Mucosa of stomach (tissue), 1 donor: Measurements from ENCODE around the gene MAX.

Experiments
- H3K27me3 ChIP-seq: one replicate; pipeline ENCODE4 v1.7.0; 2013; ENCODE audit warnings: mild to moderate bottlenecking, low read length; ENCODE audit not compliant: control insufficient read depth, insufficient read depth
- H3K36me3 ChIP-seq: one replicate; pipeline ENCODE4 v1.7.0; 2013; ENCODE audit warnings: low read length; ENCODE audit not compliant: control insufficient read depth, insufficient read depth
- H3K4me1 ChIP-seq: one replicate; pipeline ENCODE4 v1.7.0; 2013; ENCODE audit warnings: mild to moderate bottlenecking, low read length; ENCODE audit not compliant: control insufficient read depth, insufficient read depth
- H3K4me3 ChIP-seq: one replicate; pipeline ENCODE4 v1.7.0; 2013; ENCODE audit warnings: low read length
- H3K9ac ChIP-seq: one replicate; pipeline ENCODE4 v1.7.0; 2013; ENCODE audit warnings: mild to moderate bottlenecking, low read length, moderate library complexity
- H3K9me3 ChIP-seq: one replicate; pipeline ENCODE4 v1.7.0; 2013; ENCODE audit warnings: mild to moderate bottlenecking, low read length, moderate library complexity; ENCODE audit not compliant: control insufficient read depth
- donor health status: Pancreatic carcinoma.

The MAX gene

DNA sequence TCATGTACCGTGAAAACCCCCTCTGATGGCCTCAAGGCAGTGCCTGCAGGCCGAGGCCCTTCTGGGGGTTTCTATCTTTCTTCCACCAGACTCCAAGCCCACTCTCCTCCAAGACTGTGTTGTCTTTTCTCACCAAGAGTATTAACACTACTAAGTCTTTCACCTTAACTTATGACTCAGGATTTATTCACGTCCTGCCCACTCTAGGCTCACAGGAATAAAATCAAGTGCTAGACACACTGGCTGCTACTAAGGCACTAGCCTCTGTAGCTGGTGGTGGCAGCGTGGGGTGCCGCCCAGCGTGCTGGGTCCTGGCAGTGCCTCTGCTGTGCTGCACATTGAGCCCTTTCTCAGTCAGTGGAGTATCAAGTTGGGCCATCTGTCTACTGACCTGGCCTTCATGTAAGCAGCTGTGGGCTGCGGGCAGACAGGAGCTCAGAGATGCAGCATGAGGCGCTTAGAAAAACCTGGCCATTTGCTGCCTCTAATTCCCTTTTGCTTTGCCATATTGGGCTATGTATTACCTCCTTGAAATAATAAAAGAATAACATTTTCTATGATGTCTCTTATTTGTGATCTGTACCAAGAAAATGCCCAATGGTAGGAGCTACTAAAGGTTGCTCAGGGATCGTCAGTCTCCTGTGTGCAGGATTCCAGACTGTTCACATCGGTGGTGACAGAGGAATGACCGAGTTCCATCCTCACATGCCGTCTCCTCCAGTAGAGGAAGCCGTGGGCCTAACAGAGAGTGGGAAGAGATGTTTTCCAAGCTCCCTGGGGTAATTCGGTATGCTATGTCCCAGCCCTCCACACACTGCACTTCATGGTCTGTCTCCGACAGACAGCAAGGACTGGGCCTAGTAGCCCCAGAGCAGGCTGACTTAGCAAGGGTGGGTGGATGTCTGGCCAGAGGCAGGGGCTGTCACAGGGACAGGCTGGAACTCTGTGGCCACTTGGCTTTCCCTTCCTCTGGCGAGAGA lies 39.9 kb downstream of the MAX start:
- Histone ChIP-seq H3K36me3 (peaks cover 4% of the 10 kb centered on the region), H3K4me1 (no peaks in the 10 kb centered on the region), H3K9me3 (no peaks in the 10 kb centered on the region)

DNA sequence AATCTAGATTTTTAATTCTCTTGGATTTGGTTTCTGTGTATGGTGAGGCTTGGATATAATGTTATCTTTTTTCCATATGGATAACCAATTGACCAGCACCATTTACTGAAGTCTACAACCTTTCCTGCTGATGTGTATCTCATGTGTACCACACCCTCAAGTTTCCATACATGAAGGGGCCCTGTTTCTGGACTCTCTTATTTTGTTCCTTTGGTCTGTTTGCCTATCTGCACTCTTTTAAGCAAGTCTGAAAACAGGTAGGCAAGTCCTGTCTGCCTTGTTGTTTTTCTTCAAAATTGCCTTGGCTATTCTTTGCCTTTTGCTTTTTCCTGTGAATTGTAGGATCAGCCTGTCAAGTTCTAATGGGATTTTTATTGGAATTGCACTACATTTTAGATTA lies 44.6 kb downstream of the MAX start:
- H3K36me3 ChIP-seq, result peaks cover 10% of the 10 kb centered on the region

More for the DNA sequence above, 39.9 kb downstream of the MAX start:
- Histone ChIP-seq H3K27me3 (no peaks in the 10 kb centered on the region), H3K9ac (no peak overlapping the region), H3K4me3 (no peak overlapping the region)

DNA sequence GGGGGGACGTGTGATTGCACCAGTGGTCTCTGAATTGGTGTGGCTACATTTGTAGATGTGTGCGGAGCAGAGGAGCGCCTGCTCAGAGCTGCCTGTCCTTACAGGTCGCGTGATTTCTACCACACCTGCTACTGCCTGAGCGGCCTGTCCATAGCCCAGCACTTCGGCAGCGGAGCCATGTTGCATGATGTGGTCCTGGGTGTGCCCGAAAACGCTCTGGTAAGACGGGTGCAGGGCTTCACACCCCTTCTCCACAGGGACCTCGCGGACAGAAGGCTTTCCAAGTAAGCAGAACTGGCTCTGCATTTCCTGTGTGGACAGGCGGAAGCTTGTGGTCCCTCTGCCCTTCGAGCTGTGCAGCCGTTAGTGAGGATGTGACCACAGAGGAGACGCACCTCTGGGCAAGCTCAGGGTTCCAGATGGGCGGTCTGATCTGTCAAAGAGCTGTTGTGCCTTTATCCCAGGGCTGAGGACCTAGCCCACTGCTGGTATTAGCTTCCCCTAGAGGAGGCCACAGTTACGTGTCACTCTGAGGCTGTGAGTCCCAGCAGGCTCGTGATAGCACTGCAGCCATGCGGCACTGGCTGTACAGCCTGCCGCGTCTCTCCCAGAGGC lies 47.7 kb downstream of the MAX start:
- no peak overlapping the region for H3K4me3 ChIP-seq
- no peaks in the 10 kb centered on the region for H3K9me3 ChIP-seq
- no peaks in the 10 kb centered on the region for H3K27me3 ChIP-seq
- H3K36me3 ChIP-seq, result peaks cover 6% of the 10 kb centered on the region
- no peaks in the 10 kb centered on the region for H3K4me1 ChIP-seq
- H3K9ac ChIP-seq, result no peak overlapping the region

More for the DNA sequence above, 44.6 kb downstream of the MAX start:
- no peak overlapping the region for H3K4me3 ChIP-seq
- H3K27me3 ChIP-seq, result no peaks in the 10 kb centered on the region
- H3K4me1 ChIP-seq, result no peaks in the 10 kb centered on the region
- no peak overlapping the region for H3K9ac ChIP-seq
- H3K9me3 ChIP-seq, result no peaks in the 10 kb centered on the region

DNA sequence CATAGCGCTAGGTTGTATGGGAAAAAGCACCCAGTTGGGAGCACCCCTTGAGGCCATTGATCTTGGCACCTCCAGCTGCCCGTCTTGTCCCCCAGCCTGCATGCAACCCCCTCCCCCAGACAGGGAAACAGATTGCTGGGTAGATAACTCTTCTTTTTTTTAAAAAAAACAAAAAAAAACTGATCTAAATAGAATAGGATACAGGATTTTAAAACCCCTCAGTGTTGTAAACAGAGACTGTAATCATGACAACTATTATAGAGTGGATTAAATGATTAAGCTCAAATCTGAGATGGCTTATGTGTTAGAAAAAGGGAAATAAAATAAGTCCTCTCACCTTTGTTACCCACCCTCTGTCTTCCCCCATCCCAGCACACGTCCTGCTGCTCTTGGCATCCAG lies 48.9 kb downstream of the MAX start:
- Histone ChIP-seq H3K27me3 (no peaks in the 10 kb centered on the region), H3K9me3 (no peaks in the 10 kb centered on the region), H3K4me3 (no peak overlapping the region), H3K9ac (no peak overlapping the region), H3K36me3 (peaks cover 6% of the 10 kb centered on the region), H3K4me1 (peaks cover 1% of the 10 kb centered on the region)

DNA sequence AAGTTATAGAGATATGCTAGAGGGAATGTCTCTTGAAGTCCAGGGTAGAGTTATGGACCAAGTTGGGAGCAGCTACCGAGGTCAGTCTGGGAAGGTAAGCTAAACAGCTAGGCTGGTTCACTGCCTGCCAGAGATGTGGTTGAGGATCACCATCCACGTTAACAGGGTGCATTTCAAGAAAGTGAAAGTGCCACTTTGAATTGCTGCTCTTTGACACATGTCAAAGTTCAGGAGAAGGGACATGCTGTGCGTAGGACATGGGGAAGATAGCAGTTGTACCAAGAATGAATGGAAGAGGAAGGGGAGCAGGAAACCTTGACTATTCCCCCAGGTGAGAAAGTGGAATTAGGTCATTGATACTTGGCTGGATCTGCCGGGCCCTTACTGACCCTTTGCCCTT lies 49.5 kb downstream of the MAX start:
- no peaks in the 10 kb centered on the region for H3K9me3 ChIP-seq
- H3K27me3 ChIP-seq, result no peaks in the 10 kb centered on the region
- H3K4me3 ChIP-seq, result no peak overlapping the region

DNA sequence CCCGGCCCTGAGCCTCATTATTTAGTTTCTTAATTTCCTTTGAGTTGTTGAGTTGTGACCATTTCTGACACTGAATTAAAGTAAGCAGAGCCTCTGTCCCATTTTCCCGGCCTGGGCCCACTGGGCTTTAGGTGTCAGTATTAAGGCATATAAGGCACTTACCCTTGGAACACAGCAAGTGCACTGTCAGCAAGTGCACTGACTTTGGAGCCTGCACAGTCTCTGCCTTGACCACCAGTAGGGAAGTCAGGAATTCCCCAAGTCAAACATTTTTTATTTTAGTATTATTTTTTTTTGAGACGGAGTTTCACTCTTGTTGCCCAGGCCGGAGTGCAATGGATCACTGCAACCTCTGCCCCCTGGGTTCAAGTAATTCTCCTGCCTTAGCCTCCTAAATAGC lies 56.6 kb downstream of the MAX start:
- peaks cover 14% of the 10 kb centered on the region for H3K4me1 ChIP-seq
- H3K9ac ChIP-seq, result no peak overlapping the region
- no peaks in the 10 kb centered on the region for H3K9me3 ChIP-seq
- no peaks in the 10 kb centered on the region for H3K27me3 ChIP-seq
- no peaks in the 10 kb centered on the region for H3K36me3 ChIP-seq
- no peak overlapping the region for H3K4me3 ChIP-seq

More for the DNA sequence above, 49.5 kb downstream of the MAX start:
- no peak overlapping the region for H3K9ac ChIP-seq
- H3K36me3 ChIP-seq, result peaks cover 6% of the 10 kb centered on the region
- H3K4me1 ChIP-seq, result peaks cover 6% of the 10 kb centered on the region

DNA sequence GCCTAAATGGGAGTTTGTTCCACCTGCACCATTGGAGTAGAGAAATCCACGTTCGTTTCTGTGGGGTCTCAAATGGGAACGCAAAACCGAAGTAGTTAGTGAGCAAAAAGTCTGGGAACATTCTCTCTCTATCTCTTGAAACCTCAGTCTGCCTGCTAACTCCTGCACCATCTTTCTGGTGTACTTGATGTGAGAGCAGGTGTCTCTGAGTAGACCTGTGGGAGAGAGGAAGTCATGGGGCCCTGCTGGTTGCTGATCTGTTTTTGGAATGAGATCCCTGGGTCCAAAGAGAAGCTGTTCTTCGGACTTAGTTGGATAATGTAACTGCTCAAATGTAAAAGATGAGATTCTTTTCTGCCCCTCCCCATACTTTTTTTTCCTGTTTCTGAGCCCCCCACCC lies 57.3 kb downstream of the MAX start:
- H3K36me3 ChIP-seq, result no peaks in the 10 kb centered on the region
- no peaks in the 10 kb centered on the region for H3K27me3 ChIP-seq
- no peak overlapping the region for H3K4me3 ChIP-seq
- no peak overlapping the region for H3K9ac ChIP-seq
- no peaks in the 10 kb centered on the region for H3K9me3 ChIP-seq
- H3K4me1 ChIP-seq, result peaks cover 14% of the 10 kb centered on the region

DNA sequence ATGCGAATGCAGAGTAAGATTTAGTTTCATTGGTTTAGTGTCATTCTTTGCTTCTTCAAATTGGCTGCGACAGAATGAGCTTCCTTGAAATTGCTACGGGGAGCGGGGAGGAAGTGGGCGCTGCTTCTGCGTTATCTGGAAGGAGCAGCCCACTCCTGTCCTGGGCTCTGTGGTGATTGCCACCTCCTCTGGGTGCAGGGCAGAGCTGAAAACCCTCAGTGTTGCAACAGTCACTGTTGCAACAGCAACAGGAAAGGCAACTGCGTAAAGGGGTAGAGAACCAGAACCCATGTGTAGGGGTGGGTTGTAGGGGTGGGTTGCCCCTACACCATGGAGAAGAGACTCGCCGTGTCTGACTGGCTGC lies 57.7 kb downstream of the MAX start:
- Histone ChIP-seq H3K36me3 (no peaks in the 10 kb centered on the region), H3K9ac (no peak overlapping the region), H3K9me3 (no peaks in the 10 kb centered on the region), H3K4me1 (peaks cover 14% of the 10 kb centered on the region), H3K4me3 (no peak overlapping the region), H3K27me3 (no peaks in the 10 kb centered on the region)

DNA sequence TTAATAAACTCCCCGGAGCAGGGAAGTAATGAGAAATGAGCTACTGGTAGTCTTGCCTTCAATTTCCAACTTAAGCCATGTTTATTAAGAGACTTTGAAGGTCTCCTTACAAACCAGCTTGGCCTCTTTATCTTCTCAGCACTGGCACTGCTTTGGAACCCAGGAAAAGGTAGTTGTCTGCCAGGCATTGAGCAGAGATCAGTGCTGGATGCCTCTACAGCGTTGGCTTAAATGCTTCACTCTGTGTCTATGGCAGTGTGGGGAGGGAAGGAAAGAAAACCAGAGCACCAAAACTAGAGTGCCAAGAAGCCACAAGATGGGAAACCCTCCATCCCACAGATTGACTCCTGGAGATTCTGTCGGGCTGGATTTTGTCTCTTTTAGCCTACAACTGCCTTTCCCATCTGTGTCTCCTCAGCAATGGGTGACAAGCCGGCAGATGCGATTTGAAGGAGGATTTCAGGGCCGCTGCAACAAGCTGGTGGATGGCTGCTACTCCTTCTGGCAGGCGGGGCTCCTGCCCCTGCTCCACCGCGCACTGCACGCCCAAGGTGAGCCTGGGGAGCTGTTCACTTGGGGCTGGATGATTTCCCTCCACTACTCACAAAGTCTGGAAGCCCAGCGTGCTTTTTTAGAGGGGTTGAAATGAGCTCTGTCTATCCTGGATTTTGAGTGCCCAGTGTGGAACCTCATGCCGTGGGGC lies 58.3 kb downstream of the MAX start:
- peaks cover 14% of the 10 kb centered on the region for H3K4me1 ChIP-seq
- no peaks in the 10 kb centered on the region for H3K36me3 ChIP-seq

DNA sequence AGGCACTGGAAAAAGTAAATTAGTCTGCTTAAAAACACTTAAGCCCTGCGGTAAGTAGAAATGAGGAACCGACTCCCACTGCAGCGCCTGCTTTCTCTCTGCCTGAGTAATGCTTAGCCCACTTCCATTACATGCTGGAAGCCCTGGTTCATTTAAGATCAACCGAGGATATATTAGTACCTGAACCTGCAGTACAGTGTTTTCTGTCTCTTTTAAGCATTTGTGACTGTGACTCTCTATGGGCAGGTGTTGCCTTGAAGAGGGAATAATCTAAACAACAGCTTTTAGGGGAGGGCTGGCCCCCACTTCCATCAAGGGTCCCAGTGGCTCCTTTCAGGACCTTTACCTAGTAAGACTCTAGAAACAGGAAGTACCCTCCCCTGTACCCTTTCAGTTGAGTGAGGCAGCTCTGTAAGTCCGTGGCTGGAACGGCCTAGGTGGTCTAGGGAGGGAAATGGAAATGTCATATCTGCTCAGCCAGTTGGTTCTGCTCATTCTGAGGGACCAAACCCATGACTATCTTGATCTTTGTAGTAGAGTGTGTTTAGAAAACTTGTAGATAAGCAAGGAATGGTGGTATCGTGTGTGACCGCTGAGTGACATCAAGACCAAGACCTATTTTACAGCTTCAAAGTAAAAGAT lies 59.5 kb downstream of the MAX start:
- no peaks in the 10 kb centered on the region for H3K9me3 ChIP-seq
- no peak overlapping the region for H3K9ac ChIP-seq
- no peaks in the 10 kb centered on the region for H3K27me3 ChIP-seq
- H3K4me3 ChIP-seq, result no peak overlapping the region
- H3K4me1 ChIP-seq, result peaks cover 8% of the 10 kb centered on the region
- H3K36me3 ChIP-seq, result no peaks in the 10 kb centered on the region

More for the DNA sequence above, 58.3 kb downstream of the MAX start:
- Histone ChIP-seq H3K9ac (no peak overlapping the region), H3K9me3 (no peaks in the 10 kb centered on the region), H3K27me3 (no peaks in the 10 kb centered on the region), H3K4me3 (no peak overlapping the region)

DNA sequence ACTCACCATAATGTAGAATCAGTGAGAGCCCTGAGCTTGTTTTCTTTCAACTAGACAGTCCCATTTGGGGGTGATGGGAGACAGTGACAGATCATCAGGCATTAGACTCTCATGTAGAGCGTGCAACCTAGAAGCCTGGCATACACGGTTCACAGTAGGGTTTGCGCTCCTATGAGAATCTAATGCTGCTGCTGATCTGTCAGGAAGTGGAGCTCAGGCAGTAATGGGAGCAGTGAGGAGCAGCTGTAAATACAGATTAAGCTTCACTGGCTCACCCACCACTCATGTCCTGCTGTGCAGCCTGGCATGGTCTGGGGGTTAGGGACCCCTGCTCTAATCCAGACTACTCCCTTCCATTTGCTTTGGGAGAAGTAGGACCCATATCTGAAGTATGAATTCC lies 60.0 kb downstream of the MAX start:
- no peaks in the 10 kb centered on the region for H3K36me3 ChIP-seq

More for the DNA sequence above, 60.0 kb downstream of the MAX start:
- no peaks in the 10 kb centered on the region for H3K27me3 ChIP-seq
- H3K4me1 ChIP-seq, result peaks cover 3% of the 10 kb centered on the region
- no peak overlapping the region for H3K9ac ChIP-seq
- no peaks in the 10 kb centered on the region for H3K9me3 ChIP-seq
- no peak overlapping the region for H3K4me3 ChIP-seq
